HCT116 (cell line): ENCODE data around the gene MYBPH. TPM values are rescaled to one million over a fixed set of nuclear protein-coding genes. Genes with fewer than 3 reads are reported as not detected.

ENCODE experiments used
- ATAC-seq: fragments of 200-7000 bp; cut with Tn5 transposase; 2 replicates; pipeline ENCODE4 v1.9.1; 2020; ENCODE audit warnings: mild to moderate bottlenecking, moderate library complexity
- BruUV-seq: library from RNA; stranded (reverse); fragments of 400-500 nt; replicated peaks from 2 replicates; lab custom pipeline; 2021; lab: Mats Ljungman, UMichigan
- CTCF ChIA-PET: fragments of 300-600 bp; sonication (Branson Sonifier 250); formaldehyde crosslinking; loops from one replicate; lab custom pipeline; 2021; ENCODE audit warnings: antibody characterized with exemption; lab: Charles Lee
- POLR2A ChIA-PET: fragments of 300-600, 350-600 bp; sonication (Branson Sonifier 250); formaldehyde crosslinking; loops from one replicate; lab custom pipeline; 2021; ENCODE audit warnings: antibody characterized with exemption; lab: Charles Lee
- RAD21 ChIA-PET, 2 experiments: fragments of 300-600 bp; sonication (Branson Sonifier 250); formaldehyde crosslinking; loops; one replicate each; lab custom pipeline; 2023; ENCODE audit warnings: low total read pairs in 2 of 2; ENCODE audit not compliant: uncharacterized antibody in 2 of 2, unreplicated experiment in 2 of 2, low non-redundant PET in 1 of 2; lab: Charles Lee
- DNase-seq: peaks from one replicate; pipeline ENCODE4 v3.0.0-alpha.2; 2010; ENCODE audit warnings: low read depth, low spot score
- H2AFZ ChIP-seq: fragments of 200-600 bp; shearing (Covaris generic), sonication (generic); 2 replicates; pipeline ENCODE4 v1.6.1; 2017; ENCODE audit warnings: low read depth, mixed run types, mixed read lengths, antibody characterized with exemption, low read length; ENCODE audit not compliant: poor library complexity, severe bottlenecking
- H3K27ac ChIP-seq: 2 replicates; pipeline ENCODE4 v1.5.1; 2012; ENCODE audit warnings: low read depth, low read length
- H3K27me3 ChIP-seq: fragments of 200-600 bp; sonication (generic); 2 replicates; pipeline ENCODE4 v1.6.1; 2016; ENCODE audit warnings: mixed run types, low read length, mixed read lengths; ENCODE audit not compliant: insufficient read depth
- H3K36me3 ChIP-seq, 2 experiments: fragments of 200-500 bp in 1 of 2; fragments of 200-600 bp in 1 of 2; sonication (Bioruptor generic) in 1 of 2; sonication (generic) in 1 of 2; 2 replicates each; pipeline versions ENCODE4 v1.5.1 to v1.6.1; 2014 to 2016; ENCODE audit warnings: low read length in 2 of 2, inconsistent platforms in 1 of 2, mixed read lengths in 1 of 2, mixed run types in 1 of 2; ENCODE audit not compliant: insufficient read depth in 2 of 2, control insufficient read depth in 1 of 2
- H3K4me1 ChIP-seq, 2 experiments: fragments of 200-600 bp in 1 of 2; sonication (generic) in 1 of 2; 2 replicates each; pipeline versions ENCODE4 v1.5.1 to v1.6.1; 2012 to 2017; ENCODE audit warnings: low read length in 2 of 2, inconsistent platforms in 1 of 2, mild to moderate bottlenecking in 1 of 2, mixed read lengths in 1 of 2, mixed run types in 1 of 2, moderate library complexity in 1 of 2; ENCODE audit not compliant: insufficient read depth in 2 of 2, control insufficient read depth in 1 of 2
- H3K4me2 ChIP-seq: fragments of 200-600 bp; sonication (generic); 2 replicates; pipeline ENCODE4 v1.6.1; 2017; ENCODE audit warnings: mixed run types, low read length, mixed read lengths
- H3K4me3 ChIP-seq, 2 experiments: fragments of 200-600 bp in 1 of 2; sonication (generic) in 1 of 2; replicated peaks in 1 of 2; 2 replicates each; pipeline ENCODE4 v1.5.1; 2011 to 2016; ENCODE audit warnings: low read length in 2 of 2, control low read depth in 1 of 2, low read depth in 1 of 2, mild to moderate bottlenecking in 1 of 2, mixed read lengths in 1 of 2, mixed run types in 1 of 2
- H3K79me2 ChIP-seq: fragments of 200-600 bp; sonication (generic); 2 replicates; pipeline ENCODE4 v1.6.1; 2017; ENCODE audit warnings: mild to moderate bottlenecking, mixed run types, low read length, moderate library complexity, mixed read lengths; ENCODE audit not compliant: insufficient read depth
- H3K9ac ChIP-seq: fragments of 200-600 bp; sonication (generic); 2 replicates; pipeline ENCODE4 v1.6.1; 2016; ENCODE audit warnings: low read length, mixed read lengths
- H3K9me2 ChIP-seq: fragments of 200-600 bp; sonication (generic), shearing (Covaris generic); 2 replicates; pipeline ENCODE4 v1.6.1; 2017; ENCODE audit warnings: mixed run types, mild to moderate bottlenecking, moderate library complexity; ENCODE audit not compliant: insufficient read depth
- H3K9me3 ChIP-seq, 2 experiments: fragments of 200-500 bp in 1 of 2; fragments of 200-600 bp in 1 of 2; sonication (Bioruptor generic) in 1 of 2; sonication (generic) in 1 of 2; 2 replicates each; pipeline ENCODE4 v1.6.1; 2014 to 2017; ENCODE audit warnings: low read length in 2 of 2, mixed read lengths in 2 of 2, inconsistent platforms in 1 of 2, low read depth in 1 of 2, mild to moderate bottlenecking in 1 of 2, mixed run types in 1 of 2, moderate library complexity in 1 of 2; ENCODE audit not compliant: control insufficient read depth in 1 of 2, insufficient read depth in 1 of 2
- H4K20me1 ChIP-seq: fragments of 200-600 bp; sonication (generic), shearing (Covaris generic); 2 replicates; pipeline ENCODE4 v1.6.1; 2017; ENCODE audit warnings: mixed run types, mild to moderate bottlenecking, moderate library complexity; ENCODE audit not compliant: insufficient read depth
- CBX3 ChIP-seq: IDR thresholded peaks from 2 replicates; pipeline ENCODE4 v1.6.1; 2012; ENCODE audit warnings: low read depth
- EGR1 ChIP-seq: IDR thresholded peaks from 2 replicates; pipeline ENCODE4 v1.6.1; 2012; ENCODE audit warnings: low read depth
- ELF1 ChIP-seq: IDR thresholded peaks from 2 replicates; pipeline ENCODE4 v1.6.1; 2012; ENCODE audit warnings: low read depth, borderline replicate concordance
- EZH2 ChIP-seq: fragments of 200-600 bp; sonication (generic); IDR thresholded peaks from 2 replicates; pipeline ENCODE4 v1.6.1; 2017; ENCODE audit warnings: antibody characterized with exemption, mixed run types
- EZH2phosphoT487 ChIP-seq: fragments of 200-600 bp; IDR thresholded peaks from 2 replicates; pipeline ENCODE4 v1.6.1; 2018; ENCODE audit warnings: antibody characterized with exemption, borderline replicate concordance
- FOSL1 ChIP-seq: IDR thresholded peaks from 2 replicates; pipeline ENCODE4 v1.6.1; 2012; ENCODE audit warnings: low read depth
- JUND ChIP-seq: IDR thresholded peaks from 2 replicates; pipeline ENCODE4 v1.6.1; 2012
- RAD21 ChIP-seq: IDR thresholded peaks from 2 replicates; pipeline ENCODE4 v1.6.1; 2012; ENCODE audit warnings: low read depth, mild to moderate bottlenecking
- REST ChIP-seq: IDR thresholded peaks from 2 replicates; pipeline ENCODE4 v1.6.1; 2012; ENCODE audit warnings: low read depth
- SIN3A ChIP-seq: IDR thresholded peaks from 2 replicates; pipeline ENCODE4 v1.6.1; 2012; ENCODE audit warnings: low read depth
- TCF7L2 ChIP-seq: IDR thresholded peaks from 2 replicates; pipeline ENCODE4 v1.7.0; 2011; ENCODE audit warnings: borderline replicate concordance, inconsistent platforms; ENCODE audit not compliant: insufficient read depth, insufficient read length; ENCODE audit errors: extremely low read depth
- YY1 ChIP-seq: IDR thresholded peaks from 2 replicates; pipeline ENCODE4 v1.6.1; 2011; ENCODE audit warnings: low read length, low read depth, moderate library complexity, mild to moderate bottlenecking; ENCODE audit not compliant: insufficient replicate concordance; ENCODE audit errors: extremely low read depth
- ZFX ChIP-seq: fragments of 450-650 bp; IDR thresholded peaks from 2 replicates; pipeline ENCODE4 v1.6.1; 2017
- ZNF274 ChIP-seq: fragments of 200-500 bp; sonication (Bioruptor generic); IDR thresholded peaks from 2 replicates; pipeline ENCODE4 v1.6.1; 2014; ENCODE audit warnings: mild to moderate bottlenecking, low read depth, low read length, inconsistent platforms
- intact Hi-C: fragments of 100-400 bp; cut with micrococcal nuclease; formaldehyde crosslinking; loops from 2 replicates; pipeline ENCODE4 v1.10.0; 2022
- total RNA-seq: library from RNA; stranded (reverse); gene quantifications from one replicate; pipeline ENCODE4 v1.2.1, GENCODE V29; 2021; ENCODE audit not compliant: unreplicated experiment
- TF ChIP-seq, protein P1 (sequence below): IDR thresholded peaks from 2 replicates; pipeline ENCODE4 v1.6.1; 2012

Gene MYBPH
- total RNA-seq, 1 experiment from 2014 or later = 0.22 TPM

- DNase-seq = no peak
- intact Hi-C loops = no loop called here
- no peaks in the 10 kb centered on the region for H4K20me1 ChIP-seq
- no peak overlapping the region for H3K27ac ChIP-seq
- H3K79me2 ChIP-seq = no peaks in the 10 kb centered on the region
- BruUV-seq = no TSS peak
- H3K4me1 ChIP-seq = peaks cover 0 to 24% of the 10 kb centered on the region in 2 experiments; a peak in 2 of 4 replicates
- no peaks in the 10 kb centered on the region for H3K9me3 ChIP-seq
- ChIA-PET CTCF (interaction anchor here (0.8 kb wide), 1 partner anchor 16 kb away, joined by 6 read pairs; no protein-coding TSS in a partner anchor), POLR2A (no interaction called here), RAD21 (interaction anchor here in 1 of 2 experiments (0.7 kb wide), 1 partner anchor 15 kb away, joined by 7 read pairs; no protein-coding TSS in a partner anchor)
- H2AFZ ChIP-seq = no peak overlapping the region
- H3K9ac ChIP-seq = no peak overlapping the region
- H3K36me3 ChIP-seq = no peaks in the 10 kb centered on the region
- TF ChIP-seq EZH2phosphoT487 (no peak), REST (no peak)
- no peak for ATAC-seq
- H3K9me2 ChIP-seq = no peaks in the 10 kb centered on the region
- H3K4me3 ChIP-seq = no peak overlapping the region
- no peaks in the 10 kb centered on the region for H3K27me3 ChIP-seq
- H3K4me2 ChIP-seq = no peak overlapping the region
Measured at GRCh38 chr1:203187689-203188264, 12.2 kb upstream of the MYBPH start.

- Histone ChIP-seq H3K9me2 (no peaks in the 10 kb centered on the region), H3K9me3 (no peaks in the 10 kb centered on the region), H4K20me1 (no peaks in the 10 kb centered on the region), H3K27me3 (no peaks in the 10 kb centered on the region), H3K4me1 (peaks cover 0 to 24% of the 10 kb centered on the region in 2 experiments; a peak in 2 of 4 replicates), H2AFZ (no peak overlapping the region), H3K79me2 (no peaks in the 10 kb centered on the region), H3K9ac (no peak overlapping the region), H3K36me3 (no peaks in the 10 kb centered on the region), H3K4me3 (no peak overlapping the region), H3K27ac (no peak overlapping the region), H3K4me2 (no peak overlapping the region)
- DNase-seq (no peak), ATAC-seq (no peak)
- intact Hi-C loops = no loop called here
- ChIA-PET RAD21 (interaction anchor here in 1 of 2 experiments (0.7 kb wide), 1 partner anchor 14 kb away, joined by 7 read pairs; no protein-coding TSS in a partner anchor), CTCF (interaction anchor here (0.8 kb wide), 1 partner anchor 15 kb away, joined by 6 read pairs; no protein-coding TSS in a partner anchor), POLR2A (no interaction called here)
- BruUV-seq = no TSS peak
- TF ChIP-seq FOSL1 = no peak
- no peak for TF ChIP-seq TCF7L2
- TF ChIP-seq, protein P1, sequence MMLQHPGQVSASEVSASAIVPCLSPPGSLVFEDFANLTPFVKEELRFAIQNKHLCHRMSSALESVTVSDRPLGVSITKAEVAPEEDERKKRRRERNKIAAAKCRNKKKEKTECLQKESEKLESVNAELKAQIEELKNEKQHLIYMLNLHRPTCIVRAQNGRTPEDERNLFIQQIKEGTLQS = no peak
- no peak for TF ChIP-seq CBX3
- no peak for TF ChIP-seq ZFX
- TF ChIP-seq RAD21 = no peak
- no peak for TF ChIP-seq EZH2
- TF ChIP-seq ZNF274 = no peak
- TF ChIP-seq YY1 = no peak
- no peak for TF ChIP-seq EGR1
- TF ChIP-seq SIN3A = no peak
- TF ChIP-seq JUND = no peak
- TF ChIP-seq ELF1 = no peak
Measured at GRCh38 chr1:203187304-203187685, 11.7 kb upstream of the MYBPH start.
